A673 (cell line): ENCODE measurements around the gene INKA1. TPM values are rescaled to one million over a fixed set of nuclear protein-coding genes. Genes with fewer than 3 reads are reported as not detected.

Source experiments
- BruUV-seq: library from RNA; stranded (reverse); fragments of 400-500 nt; replicated peaks from 2 replicates; lab custom pipeline; 2021; lab: Mats Ljungman, UMichigan
- CTCF ChIA-PET: fragments of 300-600 bp; sonication (Branson Sonifier 250); formaldehyde crosslinking; loops from one replicate; lab custom pipeline; 2022; ENCODE audit warnings: antibody characterized with exemption; lab: Charles Lee
- POLR2A ChIA-PET: fragments of 300-600 bp; sonication (Branson Sonifier 250); formaldehyde crosslinking; loops from one replicate; lab custom pipeline; 2022; ENCODE audit warnings: antibody characterized with exemption; ENCODE audit not compliant: low non-redundant PET; lab: Charles Lee
- DNase-seq: peaks from one replicate; pipeline ENCODE4 v3.0.0-alpha.2; 2015; ENCODE audit warnings: low spot score
- H3K27ac ChIP-seq: fragments of 200-600 bp; sonication (generic); 2 replicates; pipeline ENCODE4 v1.5.1; 2016; ENCODE audit warnings: mixed run types, low read depth, mild to moderate bottlenecking, mixed read lengths, antibody characterized with exemption, low read length; ENCODE audit not compliant: poor library complexity, severe bottlenecking
- H3K27me3 ChIP-seq: fragments of 200-600 bp; sonication (generic); replicated peaks from 2 replicates; pipeline ENCODE4 v1.6.1; 2017; ENCODE audit warnings: mixed run types, low read depth, mild to moderate bottlenecking, mixed read lengths, antibody characterized with exemption, low read length; ENCODE audit not compliant: insufficient read depth, poor library complexity
- H3K36me3 ChIP-seq: fragments of 200-600 bp; sonication (generic); 2 replicates; pipeline ENCODE4 v1.6.1; 2016; ENCODE audit warnings: mixed run types, mild to moderate bottlenecking, mixed read lengths, antibody characterized with exemption, low read length; ENCODE audit not compliant: insufficient read depth, poor library complexity, severe bottlenecking
- H3K4me1 ChIP-seq: fragments of 200-600 bp; sonication (generic); 2 replicates; pipeline ENCODE4 v1.6.1; 2017; ENCODE audit warnings: mixed run types, mild to moderate bottlenecking, mixed read lengths, antibody characterized with exemption, low read length; ENCODE audit not compliant: insufficient read depth, poor library complexity, severe bottlenecking
- H3K4me3 ChIP-seq: fragments of 200-600 bp; sonication (generic); 2 replicates; pipeline ENCODE4 v1.5.1; 2016; ENCODE audit warnings: low read depth, mixed run types, mild to moderate bottlenecking, mixed read lengths, low read length; ENCODE audit not compliant: poor library complexity, severe bottlenecking
- H3K9me3 ChIP-seq: fragments of 200-600 bp; sonication (generic); 2 replicates; pipeline ENCODE4 v1.6.1; 2016; ENCODE audit warnings: mixed run types, low read depth, mild to moderate bottlenecking, mixed read lengths, antibody characterized with exemption, low read length; ENCODE audit not compliant: poor library complexity, severe bottlenecking
- EZH2 ChIP-seq: fragments of 200-600 bp; sonication (generic); IDR thresholded peaks from 2 replicates; pipeline ENCODE4 v1.6.1; 2017; ENCODE audit warnings: borderline replicate concordance, low read depth, mild to moderate bottlenecking, mixed read lengths, antibody characterized with exemption, low read length; ENCODE audit not compliant: poor library complexity, severe bottlenecking
- intact Hi-C: fragments of 100-400 bp; cut with micrococcal nuclease; formaldehyde crosslinking; loops from one replicate; pipeline ENCODE4 v1.10.0; 2022; ENCODE audit not compliant: unreplicated experiment
- total RNA-seq: library from RNA; stranded (reverse); gene quantifications from 2 replicates; pipeline ENCODE4 v1.2.3, GENCODE V29; 2021
- TF ChIP-seq, protein P1 (sequence below): fragments of 300-800, 200-600 bp; sonication (generic); conservative IDR thresholded peaks from 2 replicates; pipeline ENCODE4 v1.5.1; 2017; ENCODE audit warnings: low read depth, mild to moderate bottlenecking, antibody characterized with exemption, low read length, moderate library complexity, mixed read lengths

INKA1 gene
- total RNA-seq, 1 experiment from 2014 or later = 7.1 TPM

DNA sequence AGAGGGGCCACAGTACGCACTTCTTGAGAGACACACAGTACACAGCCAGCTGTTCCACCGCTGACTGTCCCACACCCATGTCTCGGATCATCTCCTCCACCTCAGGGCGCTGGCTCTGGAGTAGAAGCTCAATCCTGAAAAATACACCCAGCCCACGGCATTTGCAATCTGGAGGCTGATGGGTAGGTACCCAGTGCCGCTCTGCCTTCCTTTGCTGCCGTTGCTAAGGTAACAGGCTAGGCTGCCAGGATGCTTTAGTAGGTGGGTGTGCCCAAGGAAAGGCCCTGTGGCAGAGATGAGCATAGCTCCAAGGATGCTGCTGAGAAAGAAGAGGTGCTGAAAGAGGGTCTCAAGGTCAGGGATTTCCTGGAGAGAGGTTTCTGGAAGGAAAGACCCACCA is 38.7 kb downstream of the INKA1 start:
- intact Hi-C loops = loop anchor here (10.0 kb wide), 2 partner anchors 63 to 117 kb away; partner anchors contain the start of genes GMPPB and MST1R
- DNase-seq = no peak
- ChIA-PET CTCF (interaction anchor here (0.5 kb wide), 1 partner anchor 88 kb away, joined by 3 read pairs; no protein-coding TSS in a partner anchor), POLR2A (no interaction called here)
- H3K4me3 ChIP-seq = no peak overlapping the region
- H3K27me3 ChIP-seq = no peaks in the 10 kb centered on the region
- H3K27ac ChIP-seq = no peak overlapping the region
- H3K9me3 ChIP-seq = no peaks in the 10 kb centered on the region
- BruUV-seq = no TSS peak
- H3K4me1 ChIP-seq = no peaks in the 10 kb centered on the region
- TF ChIP-seq EZH2 = no peak
- TF ChIP-seq, protein P1, sequence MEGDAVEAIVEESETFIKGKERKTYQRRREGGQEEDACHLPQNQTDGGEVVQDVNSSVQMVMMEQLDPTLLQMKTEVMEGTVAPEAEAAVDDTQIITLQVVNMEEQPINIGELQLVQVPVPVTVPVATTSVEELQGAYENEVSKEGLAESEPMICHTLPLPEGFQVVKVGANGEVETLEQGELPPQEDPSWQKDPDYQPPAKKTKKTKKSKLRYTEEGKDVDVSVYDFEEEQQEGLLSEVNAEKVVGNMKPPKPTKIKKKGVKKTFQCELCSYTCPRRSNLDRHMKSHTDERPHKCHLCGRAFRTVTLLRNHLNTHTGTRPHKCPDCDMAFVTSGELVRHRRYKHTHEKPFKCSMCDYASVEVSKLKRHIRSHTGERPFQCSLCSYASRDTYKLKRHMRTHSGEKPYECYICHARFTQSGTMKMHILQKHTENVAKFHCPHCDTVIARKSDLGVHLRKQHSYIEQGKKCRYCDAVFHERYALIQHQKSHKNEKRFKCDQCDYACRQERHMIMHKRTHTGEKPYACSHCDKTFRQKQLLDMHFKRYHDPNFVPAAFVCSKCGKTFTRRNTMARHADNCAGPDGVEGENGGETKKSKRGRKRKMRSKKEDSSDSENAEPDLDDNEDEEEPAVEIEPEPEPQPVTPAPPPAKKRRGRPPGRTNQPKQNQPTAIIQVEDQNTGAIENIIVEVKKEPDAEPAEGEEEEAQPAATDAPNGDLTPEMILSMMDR = no peak
- no peaks in the 10 kb centered on the region for H3K36me3 ChIP-seq

DNA sequence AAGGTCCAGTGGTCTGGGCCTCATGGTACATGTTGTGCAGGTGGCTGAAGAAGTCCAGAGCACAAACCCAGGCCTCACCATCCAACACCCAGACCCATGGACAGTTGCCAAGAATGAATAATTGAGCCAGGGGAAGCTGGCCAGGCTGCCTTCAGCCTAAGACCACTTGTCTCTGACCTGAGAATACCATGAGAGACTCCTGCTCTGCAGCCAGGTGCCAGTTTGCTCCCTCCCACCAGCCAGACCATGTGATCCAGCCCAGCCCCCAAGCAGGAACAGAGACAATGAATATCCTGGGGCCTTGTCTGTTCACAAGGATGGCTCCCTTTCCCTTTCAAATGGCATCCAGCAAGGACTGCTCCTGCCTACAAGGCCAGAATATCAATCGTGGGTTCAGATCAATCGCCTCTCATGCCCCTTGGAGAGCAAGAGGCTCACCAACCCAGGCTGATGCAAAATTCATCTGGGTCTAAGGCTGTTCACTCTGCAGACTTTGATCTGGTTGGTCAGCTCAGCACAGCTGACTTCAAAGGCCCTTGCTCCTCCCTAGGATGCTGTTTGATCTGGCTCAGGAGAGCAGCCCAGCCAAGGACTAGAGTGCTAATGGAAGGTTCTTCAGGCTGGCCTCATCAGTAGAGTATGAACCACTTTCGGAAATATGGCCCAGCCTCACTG is 39.9 kb downstream of the INKA1 start:
- Histone ChIP-seq H3K4me3 (no peak overlapping the region), H3K27me3 (no peaks in the 10 kb centered on the region), H3K4me1 (no peaks in the 10 kb centered on the region), H3K27ac (no peak overlapping the region), H3K36me3 (no peaks in the 10 kb centered on the region), H3K9me3 (no peaks in the 10 kb centered on the region)
- ChIA-PET CTCF (no interaction called here), POLR2A (no interaction called here)
- TF ChIP-seq, protein P1 = no peak
- no peak for TF ChIP-seq EZH2
- BruUV-seq = no TSS peak
- intact Hi-C loops = loop anchor here (10.0 kb wide), 2 partner anchors 62 to 118 kb away; partner anchors contain the start of genes GMPPB and MST1R
- DNase-seq = no peak

DNA sequence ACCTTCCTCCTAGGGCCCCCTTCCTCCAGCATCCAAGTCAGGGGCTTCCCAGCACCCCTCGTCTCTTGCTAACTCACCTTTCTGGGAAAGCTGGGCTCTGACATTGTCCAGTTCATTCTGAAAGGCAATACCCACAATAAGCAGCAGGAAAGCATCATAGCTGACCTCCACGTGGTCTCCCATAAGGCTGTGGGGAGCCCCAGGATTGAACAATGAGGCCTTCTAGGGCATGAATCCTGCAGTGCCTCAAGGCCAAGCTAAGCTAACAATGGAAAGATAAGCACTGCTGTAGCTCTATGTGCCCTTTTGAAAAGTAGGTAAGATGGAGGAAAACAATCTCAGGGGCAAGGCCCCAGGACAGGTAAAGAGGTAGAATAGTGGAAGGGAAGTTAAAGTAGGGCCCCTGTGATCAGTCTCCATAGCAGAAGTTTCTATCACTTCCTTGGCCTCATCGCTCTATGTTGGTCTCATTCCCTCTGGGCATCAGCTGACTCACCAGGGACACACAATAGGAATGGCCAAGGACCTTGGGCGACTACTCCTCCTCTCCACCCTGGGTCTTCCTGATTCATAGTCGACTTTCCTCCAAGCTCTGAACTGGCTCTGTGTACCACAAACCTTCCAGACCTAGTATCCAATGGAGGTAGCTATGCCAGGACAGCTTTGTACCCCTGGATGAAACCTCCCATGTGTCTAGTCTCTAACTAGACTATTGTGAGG is 41.6 kb downstream of the INKA1 start:
- no peak overlapping the region for H3K4me3 ChIP-seq
- H3K4me1 ChIP-seq = no peaks in the 10 kb centered on the region
- H3K27ac ChIP-seq = no peak overlapping the region
- BruUV-seq = no TSS peak
- no peaks in the 10 kb centered on the region for H3K36me3 ChIP-seq
- ChIA-PET CTCF (no interaction called here), POLR2A (no interaction called here)
- H3K9me3 ChIP-seq = no peaks in the 10 kb centered on the region
- DNase-seq = no peak
- no peaks in the 10 kb centered on the region for H3K27me3 ChIP-seq
- TF ChIP-seq, protein P1 = no peak
- no peak for TF ChIP-seq EZH2
- intact Hi-C loops = loop anchor here (10.0 kb wide), 2 partner anchors 60 to 120 kb away; partner anchors contain the start of genes GMPPB and MST1R
